ENCODE data around the gene NPAS3.
A peak's percentile ranks its signal among the peaks of the same experiment; 100 is the strongest.

NPAS3 gene

DNA sequence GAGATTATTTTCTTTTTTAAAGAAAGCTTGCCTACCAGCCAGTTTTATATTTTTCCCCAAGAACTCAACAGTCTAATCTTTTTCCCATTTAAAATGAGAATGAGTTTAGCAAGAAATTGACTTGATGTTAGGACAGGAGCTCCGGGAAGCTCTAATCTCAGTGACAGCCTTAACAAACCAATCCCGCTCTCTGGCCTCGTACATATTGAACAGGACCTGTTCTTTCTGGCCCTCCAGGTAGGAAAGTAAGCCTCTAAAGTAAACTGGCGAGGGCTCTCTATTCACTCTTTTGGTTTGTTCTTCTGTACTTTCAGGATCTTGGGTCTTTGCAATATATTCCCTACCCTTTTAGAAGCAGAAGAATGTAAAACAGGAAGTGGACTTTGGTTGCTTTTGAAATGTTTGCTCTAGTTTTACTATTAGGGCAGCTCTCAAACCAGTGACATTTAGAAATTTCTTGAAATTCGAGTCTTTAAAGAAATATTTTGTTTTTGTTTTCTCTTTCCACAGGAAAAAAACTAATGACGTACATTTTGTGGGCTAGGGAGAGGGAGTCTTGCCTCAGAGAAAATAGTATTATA lies 17.9 kb upstream of the NPAS3 start:
- no peak overlapping the region for H3K4me3 ChIP-seq (ENCODE audit: low read length in 2 of 2)
- H3K4me1 ChIP-seq (ENCODE audit: control insufficient read depth, insufficient read depth, low read length): no peaks in the 10 kb centered on the region
- H3K9me3 ChIP-seq (ENCODE audit: control insufficient read depth in 2 of 2, low read length in 2 of 2): no peaks in the 10 kb centered on the region
- no peaks in the 10 kb centered on the region for H3K27me3 ChIP-seq (ENCODE audit: control insufficient read depth in 1 of 2, insufficient read depth in 2 of 2, low read length in 2 of 2)
- H3K9ac ChIP-seq (ENCODE audit: low read length in 2 of 2): no peak overlapping the region
- no peak overlapping the region for H3K27ac ChIP-seq (ENCODE audit: low read length)
- no peaks in the 10 kb centered on the region for H3K36me3 ChIP-seq (ENCODE audit: control insufficient read depth in 2 of 2, insufficient read depth in 2 of 2, low read length in 2 of 2)

DNA sequence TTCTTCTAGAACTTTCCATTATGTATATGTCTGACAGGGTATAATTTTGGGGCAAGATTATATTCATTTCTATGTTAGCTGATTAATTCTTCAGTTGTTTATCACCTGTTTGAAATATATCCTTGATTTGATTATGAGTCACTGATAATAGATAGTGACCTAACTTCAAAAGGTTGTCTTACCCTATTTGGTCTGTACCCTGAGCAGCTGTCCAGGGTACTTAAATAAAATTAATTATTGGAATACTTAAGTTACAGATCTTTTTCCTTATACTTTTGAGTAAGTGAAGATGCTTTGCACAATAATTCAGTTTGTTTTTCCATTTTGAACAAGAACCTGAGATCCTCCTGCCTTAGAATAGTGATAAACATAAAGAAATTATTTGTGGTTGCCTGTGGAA lies 13.2 kb upstream of the NPAS3 start:
- Histone ChIP-seq H3K9ac (ENCODE audit: low read length in 2 of 2) (no peak overlapping the region), H3K27me3 (ENCODE audit: control insufficient read depth in 1 of 2, insufficient read depth in 2 of 2, low read length in 2 of 2) (no peaks in the 10 kb centered on the region), H3K4me3 (ENCODE audit: low read length in 2 of 2) (no peak overlapping the region), H3K4me1 (ENCODE audit: control insufficient read depth, insufficient read depth, low read length) (no peaks in the 10 kb centered on the region), H3K9me3 (ENCODE audit: control insufficient read depth in 2 of 2, low read length in 2 of 2) (no peaks in the 10 kb centered on the region), H3K27ac (ENCODE audit: low read length) (no peak overlapping the region), H3K36me3 (ENCODE audit: control insufficient read depth in 2 of 2, insufficient read depth in 2 of 2, low read length in 2 of 2) (no peaks in the 10 kb centered on the region)

DNA sequence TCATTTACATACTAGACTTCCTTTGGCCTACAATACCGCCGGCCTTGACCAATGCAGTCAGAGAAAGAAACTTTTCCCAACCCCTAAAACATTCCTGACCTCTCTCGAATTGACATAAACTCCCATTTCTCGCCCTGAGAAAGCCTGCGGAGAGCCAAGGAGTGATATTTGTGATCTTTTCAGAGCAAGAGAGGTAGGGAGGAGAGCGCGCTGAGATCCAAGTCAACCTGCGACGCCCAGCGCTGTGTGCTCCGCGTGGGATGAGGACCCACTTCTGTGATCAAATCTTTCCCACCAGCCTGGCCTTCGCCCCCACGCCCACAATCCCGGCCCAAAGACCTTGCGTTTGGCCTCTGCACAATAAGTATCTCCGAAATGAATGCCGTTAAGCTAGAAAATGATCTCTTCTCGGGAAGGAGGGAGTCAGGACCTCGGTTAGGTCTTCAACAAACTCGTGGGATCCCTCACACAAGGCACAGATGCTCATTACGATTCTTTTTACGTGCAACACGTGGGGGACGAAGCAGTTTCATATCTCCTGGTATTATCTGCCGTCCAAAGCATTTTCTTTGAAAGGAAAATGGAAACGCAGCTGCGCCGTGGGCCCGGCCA lies 6.3 kb upstream of the NPAS3 start:
- Histone ChIP-seq H3K36me3 (ENCODE audit: control insufficient read depth in 2 of 2, insufficient read depth in 2 of 2, low read length in 2 of 2) (no peaks in the 10 kb centered on the region), H3K27me3 (ENCODE audit: control insufficient read depth in 1 of 2, insufficient read depth in 2 of 2, low read length in 2 of 2) (no peaks in the 10 kb centered on the region), H3K9ac (ENCODE audit: low read length in 2 of 2) (peak overlapping the region in 1 of 2 donors; percentile 48), H3K27ac (ENCODE audit: low read length) (no peak overlapping the region), H3K4me1 (ENCODE audit: control insufficient read depth, insufficient read depth, low read length) (peaks cover 16% of the 10 kb centered on the region), H3K9me3 (ENCODE audit: control insufficient read depth in 2 of 2, low read length in 2 of 2) (no peaks in the 10 kb centered on the region), H3K4me3 (ENCODE audit: low read length in 2 of 2) (peak overlapping the region; percentile 81 to 89)

DNA sequence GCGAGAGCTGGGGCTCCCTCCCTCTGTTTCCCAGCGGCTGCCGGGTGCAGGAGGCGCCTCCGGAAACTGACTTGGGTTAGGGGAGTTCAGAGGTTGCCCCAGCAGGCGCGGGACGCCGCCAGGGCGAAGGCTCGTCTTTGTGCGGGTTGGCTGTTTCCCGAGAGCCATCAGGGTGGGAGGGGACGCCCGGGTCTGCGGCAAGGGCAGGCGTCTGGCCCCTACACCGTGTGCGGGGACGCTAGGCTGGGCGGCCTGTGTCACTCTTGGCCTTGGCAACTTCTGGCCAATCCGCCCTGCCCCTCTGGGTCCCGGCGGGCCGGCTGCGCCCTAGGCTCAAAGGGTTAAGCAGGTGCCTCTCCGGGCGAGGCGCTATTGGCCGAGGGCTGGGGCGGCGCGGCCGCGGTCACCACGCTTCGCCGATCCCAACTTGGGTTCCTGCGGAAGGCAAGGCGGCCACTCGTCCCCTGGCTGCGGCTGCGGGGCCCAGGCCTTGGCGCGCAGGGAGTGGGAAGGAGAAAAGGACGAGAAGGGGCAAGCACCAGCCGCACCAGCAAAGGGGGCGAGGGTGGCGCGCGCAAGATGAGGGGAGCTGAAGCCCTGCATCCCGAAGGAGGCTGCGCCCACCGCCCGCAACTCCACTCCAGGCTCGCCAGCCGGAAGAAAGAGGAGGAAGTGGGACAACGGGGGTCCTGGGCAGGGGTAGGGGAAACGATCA lies 5.6 kb upstream of the NPAS3 start:
- Histone ChIP-seq H3K4me3 (ENCODE audit: low read length in 2 of 2) (peak overlapping the region; percentile 81 to 89), H3K9me3 (ENCODE audit: control insufficient read depth in 2 of 2, low read length in 2 of 2) (no peaks in the 10 kb centered on the region), H3K36me3 (ENCODE audit: control insufficient read depth in 2 of 2, insufficient read depth in 2 of 2, low read length in 2 of 2) (no peaks in the 10 kb centered on the region), H3K9ac (ENCODE audit: low read length in 2 of 2) (peak overlapping the region; percentile 13 to 48), H3K4me1 (ENCODE audit: control insufficient read depth, insufficient read depth, low read length) (peaks cover 22% of the 10 kb centered on the region), H3K27ac (ENCODE audit: low read length) (no peak overlapping the region), H3K27me3 (ENCODE audit: control insufficient read depth in 1 of 2, insufficient read depth in 2 of 2, low read length in 2 of 2) (no peaks in the 10 kb centered on the region)

DNA sequence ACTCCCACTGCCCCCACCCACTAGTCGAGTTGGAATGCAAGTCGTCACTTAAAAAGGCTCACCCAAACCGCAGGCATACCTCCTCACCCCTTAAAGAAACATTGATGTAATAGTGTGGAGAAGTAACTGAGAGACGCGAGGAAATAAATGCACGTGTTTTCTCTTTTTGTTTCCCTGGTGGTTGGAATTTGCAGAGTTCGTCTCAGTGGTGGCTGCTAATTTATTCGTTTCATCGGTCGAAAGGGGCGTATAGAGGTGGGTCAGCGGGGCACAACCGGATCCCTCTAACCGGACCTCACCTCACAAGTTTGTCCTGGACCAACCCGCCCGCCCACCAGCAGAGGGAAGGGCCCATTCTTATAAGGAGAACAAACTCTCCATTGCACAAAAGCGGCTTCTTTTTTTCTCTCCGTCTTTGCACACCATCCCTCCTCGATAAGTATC lies 5.0 kb upstream of the NPAS3 start:
- H3K4me1 ChIP-seq (ENCODE audit: control insufficient read depth, insufficient read depth, low read length): peaks cover 23% of the 10 kb centered on the region
- H3K9ac ChIP-seq (ENCODE audit: low read length in 2 of 2): peak overlapping the region; percentile 29 to 48
- peak overlapping the region; percentile 81 to 89 for H3K4me3 ChIP-seq (ENCODE audit: low read length in 2 of 2)
- H3K36me3 ChIP-seq (ENCODE audit: control insufficient read depth in 2 of 2, insufficient read depth in 2 of 2, low read length in 2 of 2): no peaks in the 10 kb centered on the region
- H3K9me3 ChIP-seq (ENCODE audit: control insufficient read depth in 2 of 2, low read length in 2 of 2): no peaks in the 10 kb centered on the region
- no peak overlapping the region for H3K27ac ChIP-seq (ENCODE audit: low read length)
- no peaks in the 10 kb centered on the region for H3K27me3 ChIP-seq (ENCODE audit: control insufficient read depth in 1 of 2, insufficient read depth in 2 of 2, low read length in 2 of 2)

DNA sequence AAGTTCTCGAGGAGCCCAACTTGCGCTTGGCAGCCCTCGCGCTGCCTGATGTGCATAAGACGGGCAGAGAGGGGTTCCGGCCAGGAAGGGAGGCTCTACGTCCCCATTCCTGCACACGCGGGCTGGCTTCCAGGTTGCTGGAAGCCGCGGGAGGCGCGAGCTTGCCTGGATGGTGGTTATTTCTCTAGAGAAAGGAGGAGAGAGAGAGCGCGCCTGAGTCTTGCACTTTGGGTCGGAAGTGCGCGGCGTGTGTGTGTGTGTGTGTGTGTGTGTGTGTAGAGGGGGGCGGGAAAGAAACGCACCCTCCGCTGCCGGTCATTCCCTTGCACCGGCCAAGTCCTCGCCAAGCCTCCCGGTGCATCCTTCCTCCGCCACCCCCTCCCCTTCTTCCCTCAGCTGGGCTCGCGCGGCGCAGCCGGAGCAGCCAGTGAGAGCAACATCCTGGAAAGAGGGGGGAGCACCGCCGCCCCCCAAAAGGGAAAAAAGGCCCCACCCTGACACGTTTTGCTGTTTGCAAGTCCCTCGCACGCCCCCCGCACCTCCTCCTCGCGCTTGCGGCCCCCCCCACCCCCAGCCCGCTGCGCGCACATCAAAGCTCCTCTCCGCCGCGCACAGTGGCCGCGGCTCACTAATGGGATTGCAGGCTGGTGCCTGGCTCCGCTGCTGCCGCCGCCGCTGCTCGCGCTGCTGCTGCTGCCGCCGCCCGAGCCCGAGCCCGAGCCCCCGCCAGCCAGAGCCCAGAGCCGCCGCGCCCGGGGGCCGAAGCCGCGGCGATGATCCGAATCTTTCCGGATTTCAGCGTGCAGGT lies 4.4 kb upstream of the NPAS3 start:
- Histone ChIP-seq H3K4me1 (ENCODE audit: control insufficient read depth, insufficient read depth, low read length) (peaks cover 23% of the 10 kb centered on the region), H3K27me3 (ENCODE audit: control insufficient read depth in 1 of 2, insufficient read depth in 2 of 2, low read length in 2 of 2) (no peaks in the 10 kb centered on the region), H3K4me3 (ENCODE audit: low read length in 2 of 2) (peak overlapping the region; percentile 81 to 89), H3K9me3 (ENCODE audit: control insufficient read depth in 2 of 2, low read length in 2 of 2) (no peaks in the 10 kb centered on the region), H3K9ac (ENCODE audit: low read length in 2 of 2) (peak overlapping the region; percentile 29 to 48), H3K27ac (ENCODE audit: low read length) (no peak overlapping the region), H3K36me3 (ENCODE audit: control insufficient read depth in 2 of 2, insufficient read depth in 2 of 2, low read length in 2 of 2) (no peaks in the 10 kb centered on the region)

DNA sequence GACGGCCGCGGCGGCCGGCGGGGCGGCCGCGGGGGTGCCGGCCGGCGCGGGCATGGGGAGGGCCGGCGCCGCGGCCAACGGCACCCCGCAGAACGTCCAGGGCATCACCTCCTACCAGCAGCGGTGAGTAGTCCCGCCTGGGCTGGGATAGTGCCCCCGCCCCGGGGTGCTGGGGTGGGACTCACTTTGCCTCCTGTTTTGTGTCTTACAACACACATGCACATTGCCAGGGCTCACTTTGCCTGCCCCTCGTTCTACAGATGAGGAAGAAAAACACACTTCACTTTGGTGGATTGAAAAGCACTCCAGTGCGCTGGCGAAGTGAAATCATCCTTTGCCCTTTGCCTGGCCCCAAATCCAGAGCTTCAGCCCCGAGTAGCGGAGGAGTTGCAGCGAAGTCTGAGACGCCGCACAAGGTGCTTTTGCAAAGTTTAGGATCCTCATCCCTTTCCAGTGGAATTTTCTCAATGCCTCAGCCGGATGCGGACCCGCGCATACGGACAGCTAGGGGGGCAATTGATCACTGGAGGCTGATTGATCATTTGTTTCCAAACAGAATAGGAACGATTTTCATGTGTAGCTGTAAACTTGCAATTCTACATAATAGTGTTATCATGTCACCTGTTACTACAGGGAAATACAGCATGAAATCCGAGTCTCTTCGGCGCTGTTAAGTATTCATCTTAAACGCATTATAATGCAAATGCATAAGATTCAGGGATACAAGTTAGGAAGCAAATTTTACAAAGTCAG lies 3.6 kb upstream of the NPAS3 start:
- H3K27me3 ChIP-seq (ENCODE audit: control insufficient read depth in 1 of 2, insufficient read depth in 2 of 2, low read length in 2 of 2): no peaks in the 10 kb centered on the region
- peak overlapping the region; percentile 81 to 86 for H3K4me3 ChIP-seq (ENCODE audit: low read length in 2 of 2)
- H3K9ac ChIP-seq (ENCODE audit: low read length in 2 of 2): peak overlapping the region; percentile 36 to 46
- peaks cover 23% of the 10 kb centered on the region for H3K4me1 ChIP-seq (ENCODE audit: control insufficient read depth, insufficient read depth, low read length)
- no peaks in the 10 kb centered on the region for H3K36me3 ChIP-seq (ENCODE audit: control insufficient read depth in 2 of 2, insufficient read depth in 2 of 2, low read length in 2 of 2)
- H3K27ac ChIP-seq (ENCODE audit: low read length): no peak overlapping the region
- H3K9me3 ChIP-seq (ENCODE audit: control insufficient read depth in 2 of 2, low read length in 2 of 2): no peaks in the 10 kb centered on the region

DNA sequence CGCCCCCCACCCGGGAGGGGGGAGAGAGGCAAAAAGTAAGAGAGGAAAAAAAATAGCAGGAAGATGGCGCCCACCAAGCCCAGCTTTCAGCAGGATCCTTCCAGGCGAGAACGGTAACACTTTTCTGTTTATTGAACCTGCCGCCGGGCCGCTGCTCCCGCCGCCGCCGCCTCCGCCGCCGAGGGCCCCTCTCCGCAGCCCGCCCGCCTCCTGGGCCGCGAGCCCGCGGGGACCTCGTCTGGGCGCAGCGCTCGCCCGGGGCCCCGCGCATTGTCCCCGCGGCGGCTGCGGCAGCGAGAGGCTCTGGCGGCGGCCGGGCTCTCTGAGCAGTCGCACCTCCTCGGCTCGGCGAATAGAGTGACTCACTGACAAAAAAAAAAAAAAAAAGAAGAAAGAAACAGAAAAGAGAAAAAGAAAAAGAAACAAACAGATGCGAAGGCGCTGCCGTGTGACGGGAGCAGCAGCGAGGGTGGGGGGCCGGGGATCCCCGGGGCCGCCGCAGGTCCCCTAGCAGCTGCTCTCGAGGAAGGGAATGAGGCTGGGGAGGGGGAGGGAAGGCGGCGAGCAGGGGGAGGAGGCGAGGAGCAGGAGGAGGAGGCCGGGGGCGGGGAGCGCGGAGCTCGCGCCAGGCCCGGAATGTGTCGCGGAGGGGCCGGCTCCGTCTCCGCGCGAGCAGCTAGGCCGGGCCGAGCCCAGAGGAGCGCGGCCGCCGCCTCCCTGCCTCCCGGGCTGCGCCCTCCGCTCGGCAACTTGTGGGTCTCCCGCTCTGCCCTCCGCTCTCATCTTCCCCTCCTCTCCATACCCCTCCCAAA lies 781 bp downstream of the NPAS3 start:
- Histone ChIP-seq H3K9me3 (ENCODE audit: control insufficient read depth in 2 of 2, low read length in 2 of 2) (no peaks in the 10 kb centered on the region), H3K4me1 (ENCODE audit: control insufficient read depth, insufficient read depth, low read length) (peaks cover 10% of the 10 kb centered on the region), H3K9ac (ENCODE audit: low read length in 2 of 2) (peak overlapping the region; percentile 77 to 88), H3K27me3 (ENCODE audit: control insufficient read depth in 1 of 2, insufficient read depth in 2 of 2, low read length in 2 of 2) (no peaks in the 10 kb centered on the region), H3K4me3 (ENCODE audit: low read length in 2 of 2) (peak overlapping the region; percentile 74 to 88), H3K36me3 (ENCODE audit: control insufficient read depth in 2 of 2, insufficient read depth in 2 of 2, low read length in 2 of 2) (no peaks in the 10 kb centered on the region), H3K27ac (ENCODE audit: low read length) (peak overlapping the region; percentile 83)

DNA sequence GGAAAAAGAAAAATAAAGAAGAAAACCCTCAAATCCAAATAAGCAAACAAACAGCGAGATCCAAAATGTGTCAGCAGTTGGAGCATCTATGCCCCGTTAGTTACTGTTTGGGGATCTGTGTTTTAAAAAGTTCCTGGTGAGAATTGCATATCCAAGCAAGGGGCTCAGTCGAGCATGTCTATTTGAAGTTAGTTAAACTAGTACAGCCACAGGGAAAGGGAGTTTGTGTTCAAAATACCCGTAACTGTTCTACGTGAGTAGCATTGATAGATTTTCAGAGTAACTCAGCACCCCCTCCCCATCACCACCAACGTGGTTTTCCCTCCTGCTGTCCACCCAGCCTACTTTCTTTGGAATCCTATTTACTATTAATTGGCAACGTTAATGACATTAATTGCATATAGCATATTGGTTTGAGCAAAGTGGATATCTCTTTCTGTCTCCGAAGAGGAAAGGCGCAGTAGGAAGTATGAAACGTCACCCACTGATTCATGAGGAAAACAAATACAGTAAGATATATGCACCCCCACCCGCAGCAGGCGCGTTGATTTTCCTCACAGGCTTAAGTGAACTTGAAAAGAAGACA lies 1.5 kb downstream of the NPAS3 start:
- peaks cover 8% of the 10 kb centered on the region for H3K4me1 ChIP-seq (ENCODE audit: control insufficient read depth, insufficient read depth, low read length)
- H3K27ac ChIP-seq (ENCODE audit: low read length): peak overlapping the region; percentile 83
- peak overlapping the region; percentile 74 to 88 for H3K4me3 ChIP-seq (ENCODE audit: low read length in 2 of 2)
- H3K36me3 ChIP-seq (ENCODE audit: control insufficient read depth in 2 of 2, insufficient read depth in 2 of 2, low read length in 2 of 2): no peaks in the 10 kb centered on the region
- no peaks in the 10 kb centered on the region for H3K9me3 ChIP-seq (ENCODE audit: control insufficient read depth in 2 of 2, low read length in 2 of 2)
- H3K9ac ChIP-seq (ENCODE audit: low read length in 2 of 2): peak overlapping the region; percentile 77 to 88
- no peaks in the 10 kb centered on the region for H3K27me3 ChIP-seq (ENCODE audit: control insufficient read depth in 1 of 2, insufficient read depth in 2 of 2, low read length in 2 of 2)
